ENCODE data around the gene BHLHE40. TPM values are rescaled to one million over a fixed set of nuclear protein-coding genes. Genes with fewer than 3 reads are reported as not detected.
A peak's percentile ranks its signal among the peaks of the same experiment; 100 is the strongest.

The BHLHE40 gene
- total and polyA plus RNA-seq, 2 of the 13 experiments (the other 11 are each of a cell fraction or from before 2014, with no cell fraction given), result 1.8 to 51.0 TPM

DNA sequence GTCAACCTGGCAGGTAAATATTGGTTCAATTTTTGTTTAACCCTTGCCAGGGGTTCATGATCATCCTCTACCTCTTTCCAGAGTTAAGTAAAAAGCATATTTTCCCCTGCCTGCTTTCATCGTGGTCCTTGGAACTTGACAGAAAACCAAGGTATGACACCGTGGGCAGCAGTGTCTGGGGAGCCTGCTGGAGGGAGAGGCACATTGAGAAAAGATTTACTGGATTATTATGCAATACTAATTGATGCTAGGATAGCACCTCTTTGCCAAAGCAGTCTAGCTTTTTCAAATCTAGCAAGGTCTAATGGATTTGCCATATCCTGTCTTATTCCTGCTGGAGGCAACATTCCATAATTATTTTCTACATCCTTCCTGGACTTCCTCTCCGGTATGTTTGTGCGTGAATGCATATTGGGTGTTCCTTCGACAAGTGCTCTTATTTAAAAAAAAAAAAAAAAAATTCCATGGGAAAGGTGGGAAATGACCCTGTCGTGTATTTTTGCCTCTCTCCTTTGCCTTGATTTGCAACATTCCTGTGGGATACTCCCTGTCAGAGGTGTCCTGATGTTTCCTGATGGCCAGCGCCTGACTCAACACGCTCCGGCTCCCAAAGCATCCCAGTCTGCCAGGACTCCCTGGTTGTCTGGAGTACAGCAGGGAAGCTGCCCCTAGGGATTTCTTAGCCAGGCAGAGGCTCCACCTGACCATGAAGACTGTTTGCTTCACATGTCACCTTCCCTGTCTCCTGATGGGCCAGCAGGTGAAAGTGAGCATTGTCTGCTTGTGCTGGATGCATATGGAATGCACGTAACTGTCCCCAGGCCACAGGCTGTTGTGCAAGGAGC, 6.3 kb downstream of the BHLHE40 start (continued):
- TF ChIP-seq FIP1L1 (IDR thresholded peaks at IDR 0.05; ENCODE audit: borderline replicate concordance, insufficient read depth, low read depth, low read length), result no peak
- no peak for TF ChIP-seq PRPF4 (IDR thresholded peaks at IDR 0.05; ENCODE audit: low read depth, low read length, poor library complexity, severe bottlenecking)
- TF ChIP-seq, protein P1, sequence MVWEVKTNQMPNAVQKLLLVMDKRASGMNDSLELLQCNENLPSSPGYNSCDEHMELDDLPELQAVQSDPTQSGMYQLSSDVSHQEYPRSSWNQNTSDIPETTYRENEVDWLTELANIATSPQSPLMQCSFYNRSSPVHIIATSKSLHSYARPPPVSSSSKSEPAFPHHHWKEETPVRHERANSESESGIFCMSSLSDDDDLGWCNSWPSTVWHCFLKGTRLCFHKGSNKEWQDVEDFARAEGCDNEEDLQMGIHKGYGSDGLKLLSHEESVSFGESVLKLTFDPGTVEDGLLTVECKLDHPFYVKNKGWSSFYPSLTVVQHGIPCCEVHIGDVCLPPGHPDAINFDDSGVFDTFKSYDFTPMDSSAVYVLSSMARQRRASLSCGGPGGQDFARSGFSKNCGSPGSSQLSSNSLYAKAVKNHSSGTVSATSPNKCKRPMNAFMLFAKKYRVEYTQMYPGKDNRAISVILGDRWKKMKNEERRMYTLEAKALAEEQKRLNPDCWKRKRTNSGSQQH (CRISPR knock-in tag; IDR thresholded peaks at IDR 0.05; ENCODE audit: low read depth), result peak; percentile 26; the same call in 1 of the 2 replicates
- TF ChIP-seq, protein P2, sequence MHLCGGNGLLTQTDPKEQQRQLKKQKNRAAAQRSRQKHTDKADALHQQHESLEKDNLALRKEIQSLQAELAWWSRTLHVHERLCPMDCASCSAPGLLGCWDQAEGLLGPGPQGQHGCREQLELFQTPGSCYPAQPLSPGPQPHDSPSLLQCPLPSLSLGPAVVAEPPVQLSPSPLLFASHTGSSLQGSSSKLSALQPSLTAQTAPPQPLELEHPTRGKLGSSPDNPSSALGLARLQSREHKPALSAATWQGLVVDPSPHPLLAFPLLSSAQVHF (CRISPR knock-in tag; IDR thresholded peaks at IDR 0.05), result no peak
- TF ChIP-seq ERF (CRISPR knock-in tag; IDR thresholded peaks at IDR 0.05), result peak; percentile 65; the same call in 1 of the 2 replicates
- no peak for TF ChIP-seq MATR3 (CRISPR knock-in tag; IDR thresholded peaks at IDR 0.05)
- peak; percentile 40; the same call in 1 of the 2 replicates for TF ChIP-seq SP5 (CRISPR knock-in tag; IDR thresholded peaks at IDR 0.05; ENCODE audit: borderline replicate concordance, low read depth)
- TF ChIP-seq FOXJ3 (CRISPR knock-in tag; IDR thresholded peaks at IDR 0.05; ENCODE audit: borderline replicate concordance), result no peak
- TF ChIP-seq, protein P3, sequence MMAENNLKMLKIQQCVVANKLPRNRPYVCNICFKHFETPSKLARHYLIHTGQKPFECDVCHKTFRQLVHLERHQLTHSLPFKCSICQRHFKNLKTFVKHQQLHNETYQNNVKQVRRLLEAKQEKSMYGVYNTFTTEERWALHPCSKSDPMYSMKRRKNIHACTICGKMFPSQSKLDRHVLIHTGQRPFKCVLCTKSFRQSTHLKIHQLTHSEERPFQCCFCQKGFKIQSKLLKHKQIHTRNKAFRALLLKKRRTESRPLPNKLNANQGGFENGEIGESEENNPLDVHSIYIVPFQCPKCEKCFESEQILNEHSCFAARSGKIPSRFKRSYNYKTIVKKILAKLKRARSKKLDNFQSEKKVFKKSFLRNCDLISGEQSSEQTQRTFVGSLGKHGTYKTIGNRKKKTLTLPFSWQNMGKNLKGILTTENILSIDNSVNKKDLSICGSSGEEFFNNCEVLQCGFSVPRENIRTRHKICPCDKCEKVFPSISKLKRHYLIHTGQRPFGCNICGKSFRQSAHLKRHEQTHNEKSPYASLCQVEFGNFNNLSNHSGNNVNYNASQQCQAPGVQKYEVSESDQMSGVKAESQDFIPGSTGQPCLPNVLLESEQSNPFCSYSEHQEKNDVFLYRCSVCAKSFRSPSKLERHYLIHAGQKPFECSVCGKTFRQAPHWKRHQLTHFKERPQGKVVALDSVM (CRISPR knock-in tag; IDR thresholded peaks at IDR 0.05), result no peak
- TF ChIP-seq FOXO1 (CRISPR knock-in tag; IDR thresholded peaks at IDR 0.05), result no peak; the same call in 1 of the 2 replicates
- no peak for TF ChIP-seq NFE2 (CRISPR knock-in tag; IDR thresholded peaks at IDR 0.05)
- TF ChIP-seq SOX6 (IDR thresholded peaks at IDR 0.05), result no peak
- no peak for TF ChIP-seq SOX6 (CRISPR knock-in tag; IDR thresholded peaks at IDR 0.05)
- TF ChIP-seq, protein P4, sequence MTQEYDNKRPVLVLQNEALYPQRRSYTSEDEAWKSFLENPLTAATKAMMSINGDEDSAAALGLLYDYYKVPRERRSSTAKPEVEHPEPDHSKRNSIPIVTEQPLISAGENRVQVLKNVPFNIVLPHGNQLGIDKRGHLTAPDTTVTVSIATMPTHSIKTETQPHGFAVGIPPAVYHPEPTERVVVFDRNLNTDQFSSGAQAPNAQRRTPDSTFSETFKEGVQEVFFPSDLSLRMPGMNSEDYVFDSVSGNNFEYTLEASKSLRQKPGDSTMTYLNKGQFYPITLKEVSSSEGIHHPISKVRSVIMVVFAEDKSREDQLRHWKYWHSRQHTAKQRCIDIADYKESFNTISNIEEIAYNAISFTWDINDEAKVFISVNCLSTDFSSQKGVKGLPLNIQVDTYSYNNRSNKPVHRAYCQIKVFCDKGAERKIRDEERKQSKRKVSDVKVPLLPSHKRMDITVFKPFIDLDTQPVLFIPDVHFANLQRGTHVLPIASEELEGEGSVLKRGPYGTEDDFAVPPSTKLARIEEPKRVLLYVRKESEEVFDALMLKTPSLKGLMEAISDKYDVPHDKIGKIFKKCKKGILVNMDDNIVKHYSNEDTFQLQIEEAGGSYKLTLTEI (CRISPR knock-in tag; conservative IDR thresholded peaks at IDR 0.05), result no peak
- no peak for TF ChIP-seq CC2D1A (CRISPR knock-in tag; IDR thresholded peaks at IDR 0.05)
- TF ChIP-seq SP4 (CRISPR knock-in tag; IDR thresholded peaks at IDR 0.05), result no peak
- TF ChIP-seq ZNF143 (CRISPR knock-in tag; IDR thresholded peaks at IDR 0.05), result no peak
- TF ChIP-seq ZNF780A (CRISPR knock-in tag; IDR thresholded peaks at IDR 0.05), result no peak
- TF ChIP-seq GATA4 (IDR thresholded peaks at IDR 0.05; ENCODE audit: borderline replicate concordance, low read depth), result no peak; the same call in 1 of the 2 replicates
- no peak for TF ChIP-seq HCFC1 (IDR thresholded peaks at IDR 0.05; ENCODE audit: low read depth, low read length)
- no peak for TF ChIP-seq NFRKB (IDR thresholded peaks at IDR 0.05)
- 0 out of 2 replicates have a peak, but pooled peaks have one; percentile 50 for TF ChIP-seq PHF20 (CRISPR knock-in tag; IDR thresholded peaks at IDR 0.05)
- no peak for TF ChIP-seq SIN3B (IDR thresholded peaks at IDR 0.05; ENCODE audit: low read length)
- TF ChIP-seq, protein P5, sequence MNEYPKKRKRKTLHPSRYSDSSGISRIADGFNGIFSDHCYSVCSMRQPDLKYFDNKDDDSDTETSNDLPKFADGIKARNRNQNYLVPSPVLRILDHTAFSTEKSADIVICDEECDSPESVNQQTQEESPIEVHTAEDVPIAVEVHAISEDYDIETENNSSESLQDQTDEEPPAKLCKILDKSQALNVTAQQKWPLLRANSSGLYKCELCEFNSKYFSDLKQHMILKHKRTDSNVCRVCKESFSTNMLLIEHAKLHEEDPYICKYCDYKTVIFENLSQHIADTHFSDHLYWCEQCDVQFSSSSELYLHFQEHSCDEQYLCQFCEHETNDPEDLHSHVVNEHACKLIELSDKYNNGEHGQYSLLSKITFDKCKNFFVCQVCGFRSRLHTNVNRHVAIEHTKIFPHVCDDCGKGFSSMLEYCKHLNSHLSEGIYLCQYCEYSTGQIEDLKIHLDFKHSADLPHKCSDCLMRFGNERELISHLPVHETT (CRISPR knock-in tag; conservative IDR thresholded peaks at IDR 0.05), result no peak
